Embryonic facial prominence (tissue), 1 donor: Measurements from ENCODE around the gene CLEC18B.
"Not testable (repeated sequence)": the region's sequence is repeated elsewhere in the genome, so short reads cannot be mapped to it uniquely, and the experiment has no call there.

Source experiments
- DNase-seq: peaks from one replicate; pipeline ENCODE4 v3.0.0-alpha.2; 2016; ENCODE audit errors: extremely low spot score

Gene CLEC18B

DNA sequence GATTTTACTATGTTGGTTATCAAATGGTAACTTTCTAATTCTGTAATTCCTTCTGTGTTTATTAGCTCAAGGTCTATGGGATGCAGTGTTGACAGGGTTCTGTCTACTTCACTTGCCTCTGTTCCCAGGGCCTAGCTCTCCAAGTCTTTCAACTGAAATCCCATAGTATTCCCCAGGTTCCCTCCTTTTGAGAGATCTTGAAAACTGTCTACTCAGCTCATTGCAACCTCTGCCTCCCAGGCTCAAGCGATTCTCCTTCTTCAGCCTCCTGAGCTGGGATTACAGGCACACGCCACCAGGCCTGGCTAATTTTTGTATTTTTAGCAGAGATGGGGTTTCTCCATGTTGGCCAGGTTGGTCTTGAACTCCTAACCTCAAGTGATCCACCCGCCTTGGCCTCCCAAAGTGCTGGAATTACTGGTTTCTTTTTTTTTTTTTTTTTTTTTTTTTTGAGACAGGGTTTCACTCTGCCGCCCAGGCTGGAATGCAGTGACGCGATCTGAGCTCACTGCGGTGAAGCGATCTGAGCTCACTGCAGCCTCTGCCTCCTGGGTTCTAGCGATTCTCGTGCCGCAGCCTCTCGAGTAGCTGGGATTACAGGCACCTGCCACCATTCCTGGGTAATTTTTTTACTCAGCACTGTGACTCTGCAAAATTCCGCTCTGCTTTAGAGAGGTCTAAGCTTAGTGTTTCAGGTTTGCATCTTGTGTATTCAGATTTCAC lies 22.5 kb upstream of the CLEC18B start:
- not testable (repeated sequence) for DNase-seq

DNA sequence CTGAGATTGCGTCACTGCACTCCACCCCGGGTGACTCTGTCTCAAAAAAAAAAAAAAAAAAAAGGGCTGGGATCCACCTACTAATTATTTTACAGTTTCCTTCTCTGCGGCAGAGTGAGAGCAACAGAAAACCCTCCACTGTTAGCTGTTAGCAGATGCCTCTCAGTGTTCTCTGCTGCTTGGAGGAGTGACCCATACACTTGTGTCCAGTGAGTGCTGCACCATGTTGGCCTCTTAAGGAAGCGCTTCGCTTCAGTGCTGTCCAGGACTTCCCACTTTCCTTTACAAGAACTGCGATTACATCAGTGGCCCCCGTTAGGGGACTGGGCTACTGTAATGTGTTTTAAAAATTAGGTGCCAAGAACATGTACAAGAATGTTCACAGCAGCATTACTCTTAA lies 18.4 kb upstream of the CLEC18B start:
- no peak for DNase-seq

DNA sequence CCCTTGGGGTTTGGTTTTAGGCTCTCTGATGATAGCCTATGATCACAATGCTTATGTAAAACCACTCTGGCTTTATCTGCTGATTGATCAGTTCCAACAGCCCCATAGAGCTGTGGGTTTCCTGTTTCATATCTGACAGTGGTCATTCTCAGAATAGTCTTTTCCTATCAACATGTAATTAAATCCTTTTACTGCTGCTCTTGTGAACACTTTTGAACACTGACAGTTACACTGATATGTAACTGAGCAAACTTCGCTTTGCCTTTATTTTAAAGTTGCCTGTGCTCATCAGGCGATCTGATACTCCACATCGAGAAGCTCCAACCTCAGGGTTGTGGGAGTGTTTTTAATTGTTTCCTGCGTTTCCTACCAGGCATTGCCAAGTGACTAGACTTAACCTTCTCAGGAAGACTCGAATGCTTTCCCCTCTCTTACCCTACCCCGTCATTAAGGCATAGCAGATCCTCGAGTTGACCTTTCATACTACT lies 17.3 kb upstream of the CLEC18B start:
- DNase-seq = no peak

- no peak for DNase-seq
These were observed 10.2 kb upstream of the CLEC18B start for GRCh38 chr16:74431516-74431915.

DNA sequence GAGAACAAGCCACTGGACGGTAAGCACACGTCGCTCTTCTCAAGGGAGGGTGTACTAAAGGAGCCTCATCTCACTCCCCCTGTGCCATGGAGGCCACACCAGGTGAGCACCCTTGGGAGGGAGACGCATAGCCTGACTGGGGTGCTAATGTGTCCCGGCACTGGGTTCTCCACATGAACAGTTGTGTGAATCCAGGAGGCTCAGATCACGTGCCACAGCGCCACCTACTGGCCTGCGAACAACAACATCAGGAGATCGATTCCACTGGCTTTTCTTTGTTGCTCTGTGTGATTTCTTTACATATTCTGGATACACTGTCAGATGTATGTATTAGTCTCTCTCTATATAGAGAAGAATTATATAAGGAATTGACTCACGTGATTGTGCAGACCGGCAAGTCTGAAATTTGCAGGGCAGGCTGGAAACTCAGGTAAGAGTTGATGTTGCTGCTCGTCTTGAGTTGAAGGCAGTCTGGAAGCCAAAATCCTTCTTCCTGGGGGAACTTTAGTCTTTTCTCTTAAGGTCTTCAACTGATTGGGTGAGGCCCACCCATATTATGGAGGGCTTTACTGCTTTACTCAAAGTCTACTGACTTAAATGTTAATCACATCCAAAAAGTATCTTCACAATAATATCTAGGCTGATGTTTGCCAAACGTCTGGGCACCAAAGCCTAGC lies 8.9 kb upstream of the CLEC18B start:
- not testable (repeated sequence) for DNase-seq

- not testable (repeated sequence) for DNase-seq
These were observed 7.2 kb upstream of the CLEC18B start for GRCh38 chr16:74428493-74428892.

DNA sequence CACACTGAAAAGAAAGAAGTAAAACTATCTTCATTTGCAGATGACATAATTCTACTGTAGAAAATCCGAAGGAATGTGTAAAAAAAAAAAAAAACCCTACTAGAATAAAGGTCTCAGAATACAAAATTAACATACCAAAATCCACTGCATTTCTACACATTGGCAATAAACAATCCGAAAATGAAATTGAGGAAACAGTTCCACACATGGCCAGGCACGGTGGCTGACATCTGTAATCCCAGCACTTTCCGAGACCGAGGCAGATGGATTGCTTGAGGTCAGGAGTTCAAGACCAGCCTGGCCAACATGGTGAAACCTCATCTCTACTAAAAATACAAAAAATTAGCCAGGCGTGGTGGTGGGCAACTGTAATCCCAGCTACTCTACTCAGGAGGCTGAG lies 4.5 kb upstream of the CLEC18B start:
- not testable (repeated sequence) for DNase-seq

GRCh38 chr16:74423721-74424120 lies 2.4 kb upstream of the CLEC18B start:
- DNase-seq = not testable (repeated sequence)

GRCh38 chr16:74422086-74422485 lies 808 bp upstream of the CLEC18B start:
- not testable (repeated sequence) for DNase-seq

- not testable (repeated sequence) for DNase-seq
These were observed 156 bp upstream of the CLEC18B start for GRCh38 chr16:74421482-74421785.

GRCh38 chr16:74419811-74420210 lies 1.5 kb downstream of the CLEC18B start:
- DNase-seq = not testable (repeated sequence)

DNA sequence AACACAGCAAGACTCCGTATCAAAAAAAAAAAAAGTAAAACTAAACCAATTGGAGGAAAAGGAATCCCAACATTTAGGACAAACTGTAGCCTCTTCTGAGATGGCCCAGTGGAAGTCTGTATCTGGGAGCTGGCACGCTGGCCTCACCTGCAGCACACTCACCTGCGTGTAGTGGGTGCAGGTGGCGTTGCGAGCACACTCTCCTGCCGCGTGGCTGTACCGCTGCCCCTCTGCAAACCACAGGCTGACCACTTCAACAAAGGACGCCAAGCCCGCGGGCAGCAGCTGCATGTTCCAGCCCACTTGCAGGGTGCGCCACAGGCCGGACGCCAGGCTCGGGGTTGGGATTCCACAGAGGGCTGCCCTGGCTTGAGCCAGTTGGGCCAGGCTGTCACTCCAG lies 3.4 kb downstream of the CLEC18B start:
- DNase-seq = not testable (repeated sequence)

GRCh38 chr16:74413920-74414319 lies 7.4 kb downstream of the CLEC18B start:
- DNase-seq = not testable (repeated sequence)

- DNase-seq = not testable (repeated sequence)
These were observed 7.8 kb downstream of the CLEC18B start for GRCh38 chr16:74413485-74413884.

- DNase-seq = not testable (repeated sequence)
These were observed 8.4 kb downstream of the CLEC18B start for GRCh38 chr16:74412775-74413390.

DNA sequence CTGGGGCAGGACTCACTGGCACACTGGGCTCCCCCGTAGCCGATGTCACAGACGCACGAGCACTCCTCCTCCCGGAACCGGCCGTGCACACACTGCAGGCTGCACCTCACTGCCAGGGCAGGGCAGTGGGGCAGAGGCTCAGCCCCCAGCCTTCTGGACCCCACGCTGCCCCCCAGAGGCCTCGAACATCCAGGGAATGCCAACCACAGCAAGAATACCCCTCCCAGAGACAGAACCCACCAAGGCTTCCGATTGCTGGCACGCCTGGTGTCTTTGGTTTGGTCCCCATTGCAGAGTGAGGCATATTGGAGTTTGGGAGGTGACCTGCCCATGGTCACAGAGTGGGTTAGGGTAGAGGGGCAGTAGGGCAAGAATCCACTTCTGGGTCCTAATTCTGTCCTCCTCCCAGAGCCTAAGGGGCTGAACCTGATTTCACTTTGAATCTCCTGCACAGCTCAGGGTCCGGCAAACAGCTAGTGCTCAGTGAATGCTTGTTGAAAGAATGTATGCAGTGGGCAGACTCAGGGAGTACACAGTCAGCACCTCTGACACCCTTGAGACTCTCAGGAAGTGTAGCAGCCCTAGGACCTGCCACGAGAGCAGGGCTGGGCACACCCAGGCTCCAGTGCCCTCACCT lies 9.0 kb downstream of the CLEC18B start:
- DNase-seq = not testable (repeated sequence)

DNA sequence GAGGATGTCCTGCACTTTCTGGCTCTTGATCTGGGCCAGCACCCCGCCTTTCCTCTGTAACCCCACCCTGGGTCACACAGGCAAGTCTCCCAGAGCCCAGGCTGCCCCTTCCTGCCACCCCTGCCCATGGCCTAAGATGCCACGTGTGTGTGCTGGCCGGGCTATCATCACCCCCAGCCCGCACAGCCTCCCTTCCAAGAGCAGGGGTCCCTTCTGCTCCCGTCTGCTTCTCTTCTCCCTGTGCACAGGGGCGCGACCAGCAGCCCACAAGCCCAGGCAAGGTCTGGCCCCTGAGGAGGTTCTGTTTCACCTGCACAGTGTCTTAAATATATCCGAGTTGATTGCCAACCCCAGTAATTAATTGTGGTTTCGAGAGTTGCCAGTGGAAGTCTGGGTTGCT lies 10.3 kb downstream of the CLEC18B start:
- not testable (repeated sequence) for DNase-seq

DNA sequence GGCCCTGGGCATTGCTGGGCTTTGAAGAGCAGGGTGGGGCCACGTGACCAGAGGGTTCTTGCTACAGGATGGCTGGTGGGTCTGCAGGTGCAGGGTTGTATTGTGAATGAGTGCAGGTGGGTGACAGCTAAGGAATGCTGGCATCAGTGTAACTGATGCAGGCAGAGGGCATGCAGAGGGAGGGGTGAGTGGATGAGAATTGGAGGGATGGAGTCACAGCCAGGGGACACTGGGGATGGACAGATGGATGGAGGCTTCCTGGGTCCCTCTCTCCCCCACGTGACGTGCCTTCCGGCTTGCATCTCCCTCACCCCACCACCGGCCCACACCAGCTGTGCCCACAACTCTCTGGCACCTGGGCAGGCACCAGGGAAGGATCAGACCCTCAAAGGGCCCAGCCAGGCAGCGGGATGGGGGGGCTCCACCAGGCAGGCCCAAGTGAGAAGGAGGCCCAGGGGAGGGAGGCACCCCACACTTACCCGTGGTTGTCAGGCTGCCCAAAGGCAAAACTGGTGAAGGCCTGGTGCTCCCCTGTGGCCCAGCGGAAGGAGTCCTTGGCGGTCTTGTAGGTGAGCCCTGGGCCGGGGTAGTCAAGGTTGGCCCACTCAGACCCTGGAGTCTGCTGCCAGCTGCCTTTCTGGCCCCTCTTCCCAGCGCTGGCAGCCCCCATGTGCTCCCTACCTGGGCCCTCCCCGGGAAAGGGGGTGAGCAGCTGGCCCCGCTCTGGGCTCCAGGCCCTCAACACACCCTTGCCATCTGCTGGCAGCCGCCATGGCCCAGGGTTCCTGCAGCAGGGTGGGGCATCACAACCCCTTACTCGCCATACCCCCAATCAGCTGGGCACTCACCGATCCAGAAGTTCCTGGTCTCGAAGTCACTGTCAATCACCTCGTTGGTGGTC lies 11.0 kb downstream of the CLEC18B start:
- not testable (repeated sequence) for DNase-seq

GRCh38 chr16:74409185-74409981 lies 11.9 kb downstream of the CLEC18B start:
- not testable (repeated sequence) for DNase-seq

DNA sequence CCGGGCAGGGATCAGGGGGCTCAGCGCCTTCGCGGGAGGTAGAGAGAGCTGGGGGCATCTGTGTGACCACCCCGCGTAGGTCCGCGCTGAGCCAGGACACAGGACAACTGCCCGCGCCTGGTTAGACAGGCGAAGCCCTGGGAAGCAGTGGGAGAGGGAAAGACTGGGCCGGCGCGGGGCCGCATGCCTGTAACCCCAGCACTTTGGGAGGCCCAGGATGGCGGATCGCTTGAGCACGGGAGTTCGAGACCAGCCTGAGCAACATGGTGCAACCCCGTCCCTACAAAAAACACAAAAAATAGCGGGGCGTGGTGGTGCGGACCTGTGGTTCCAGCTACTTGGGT lies 13.9 kb downstream of the CLEC18B start:
- DNase-seq = not testable (repeated sequence)
